Measurements from ENCODE around the gene ANGEL2. TPM values are rescaled to one million over a fixed set of nuclear protein-coding genes. Genes with fewer than 3 reads are reported as not detected.

The ANGEL2 gene
- total RNA-seq, 2 experiments from 2014 or later: 38.0 to 38.1 TPM

- POLR2A ChIA-PET: no interaction called here
- CTCF ChIA-PET: no interaction called here
Observed at GRCh38 chr1:212955961-212956620, 59.6 kb downstream of the ANGEL2 start.

GRCh38 chr1:212955098-212955497 lies 60.6 kb downstream of the ANGEL2 start:
- CTCF ChIA-PET: no interaction called here
- POLR2A ChIA-PET: no interaction called here

- POLR2A ChIA-PET: no interaction called here
- CTCF ChIA-PET: no interaction called here
Observed at GRCh38 chr1:212954514-212954913, 61.2 kb downstream of the ANGEL2 start.

GRCh38 chr1:212953321-212953720 lies 62.3 kb downstream of the ANGEL2 start:
- ChIA-PET POLR2A (no interaction called here), CTCF (no interaction called here)

GRCh38 chr1:212952641-212952976 lies 63.1 kb downstream of the ANGEL2 start:
- CTCF ChIA-PET: interaction anchor here (0.5 kb wide), 1 partner anchor 359 kb away, joined by 4 read pairs; no protein-coding TSS in a partner anchor

GRCh38 chr1:212951947-212952640 lies 63.6 kb downstream of the ANGEL2 start:
- ChIA-PET CTCF (interaction anchor here (0.5 kb wide), 1 partner anchor 359 kb away, joined by 4 read pairs; no protein-coding TSS in a partner anchor), POLR2A (no interaction called here)

More at GRCh38 chr1:212952641-212952976, 63.1 kb downstream of the ANGEL2 start:
- POLR2A ChIA-PET: no interaction called here

GRCh38 chr1:212951126-212951946 lies 64.3 kb downstream of the ANGEL2 start:
- ChIA-PET CTCF (interaction anchor here (1.2 kb wide), 1 partner anchor 732 kb away, joined by 3 read pairs; no protein-coding TSS in a partner anchor), POLR2A (no interaction called here)

GRCh38 chr1:212950243-212951125 lies 65.2 kb downstream of the ANGEL2 start, which contains the start of gene VASH2:
TSS of gene VASH2 (plus strand) at chr1:212950541. CDS start at chr1:212951543, 1,002 bp downstream.
- ChIA-PET CTCF (interaction anchor here (1.2 kb wide), 1 partner anchor 731 kb away, joined by 3 read pairs; no protein-coding TSS in a partner anchor), POLR2A (no interaction called here)

GRCh38 chr1:212949771-212950170 lies 65.9 kb downstream of the ANGEL2 start:
- CTCF ChIA-PET: interaction anchor here (0.6 kb wide), 1 partner anchor 809 kb away, joined by 3 read pairs; no protein-coding TSS in a partner anchor
- POLR2A ChIA-PET: no interaction called here

- ChIA-PET CTCF (no interaction called here), POLR2A (no interaction called here)
Observed at GRCh38 chr1:212946872-212947271, 68.8 kb downstream of the ANGEL2 start.

GRCh38 chr1:212945463-212946160 lies 70.1 kb downstream of the ANGEL2 start:
- CTCF ChIA-PET: no interaction called here
- POLR2A ChIA-PET: no interaction called here

GRCh38 chr1:212945056-212945455 lies 70.6 kb downstream of the ANGEL2 start:
- ChIA-PET POLR2A (no interaction called here), CTCF (no interaction called here)

GRCh38 chr1:212944229-212944901 lies 71.3 kb downstream of the ANGEL2 start:
- ChIA-PET CTCF (no interaction called here), POLR2A (no interaction called here)

- POLR2A ChIA-PET: no interaction called here
- CTCF ChIA-PET: no interaction called here
Observed at GRCh38 chr1:212943393-212943710, 72.3 kb downstream of the ANGEL2 start.

GRCh38 chr1:212942679-212943392 lies 72.8 kb downstream of the ANGEL2 start:
- ChIA-PET CTCF (no interaction called here), POLR2A (no interaction called here)

All from activated CD8-positive, alpha-beta memory T cell treated with anti-CD3 and anti-CD28 coated beads for 36 hours (primary cell).